K562 (cell line): ENCODE data around the gene RPL35. TPM values are rescaled to one million over a fixed set of nuclear protein-coding genes. Genes with fewer than 3 reads are reported as not detected.

Experiments
- ATAC-seq: fragments of 200-7000 bp; cut with Tn5 transposase; 3 replicates; pipeline ENCODE4 v1.9.1; 2020; ENCODE audit warnings: moderate library complexity
- BruUV-seq: library from RNA; stranded (reverse); fragments of 400-500 nt; replicated peaks from 2 replicates; lab custom pipeline; 2021; lab: Mats Ljungman, UMichigan
- CTCF ChIA-PET: fragments of 300-600 bp; formaldehyde crosslinking; extraction: SDS; loops from one replicate; lab custom pipeline; 2021; ENCODE audit warnings: low intra/inter-chr PET ratio; lab: Yijun Ruan, JAX
- POLR2A ChIA-PET: fragments of 300-600, 350-650 bp; sonication (Branson Sonifier 250); formaldehyde crosslinking; extraction: SDS; loops from one replicate; lab custom pipeline; 2021; ENCODE audit warnings: antibody characterized with exemption, inconsistent platforms; lab: Yijun Ruan, JAX
- DNase-seq, 4 experiments: peaks; one replicate each; pipeline versions ENCODE4 v3.0.0 to v3.0.0-alpha.2; 2011 to 2018; ENCODE audit warnings: low spot score in 3 of 4, mixed read lengths in 3 of 4; ENCODE audit errors: extremely low read depth in 1 of 4
- FAIRE-seq: peaks from 2 replicates; lab custom pipeline; 2011; peaks lifted over from hg19 to GRCh38; lab: Jason Lieb, UNC
- H2AFZ ChIP-seq: 2 replicates; pipeline ENCODE4 v1.6.0; 2011; ENCODE audit warnings: low read depth, low read length, control low read depth, inconsistent platforms
- H3K27ac ChIP-seq: fragments of 200-600 bp; 3 replicates; pipeline ENCODE4 v1.8.0; 2011; ENCODE audit warnings: low read depth, mild to moderate bottlenecking, control low read depth, inconsistent platforms, low read length, moderate library complexity, mixed read lengths; ENCODE audit errors: extremely low read depth
- H3K27me3 ChIP-seq, 2 experiments: fragments of 300-600 bp in 1 of 2; 2 replicates in 1 of 2; 3 replicates in 1 of 2; pipeline versions ENCODE4 v1.6.0 to v1.8.0; 2011; ENCODE audit warnings: inconsistent platforms in 2 of 2, low read length in 2 of 2, mild to moderate bottlenecking in 1 of 2, mixed read lengths in 1 of 2, moderate library complexity in 1 of 2; ENCODE audit not compliant: control insufficient read depth in 2 of 2, insufficient read depth in 2 of 2
- H3K36me3 ChIP-seq: fragments of 300-600 bp; 3 replicates; pipeline ENCODE4 v1.8.0; 2011; ENCODE audit warnings: mild to moderate bottlenecking, low read length, inconsistent platforms; ENCODE audit not compliant: control insufficient read depth, insufficient read depth
- H3K4me1 ChIP-seq, 2 experiments: fragments of 200-600 bp in 1 of 2; replicated peaks in 1 of 2; 2 replicates in 1 of 2; 3 replicates in 1 of 2; pipeline versions ENCODE4 v1.5.1 to v1.8.0; 2011; ENCODE audit warnings: inconsistent platforms in 2 of 2, low read length in 2 of 2, mild to moderate bottlenecking in 1 of 2, mixed read lengths in 1 of 2, moderate library complexity in 1 of 2; ENCODE audit not compliant: control insufficient read depth in 2 of 2, insufficient read depth in 2 of 2
- H3K4me2 ChIP-seq: 2 replicates; pipeline ENCODE4 v1.6.1; 2011; ENCODE audit warnings: low read length, control low read depth, inconsistent platforms, mixed read lengths; ENCODE audit not compliant: insufficient read depth
- H3K4me3 ChIP-seq: fragments of 200-600 bp; sonication (generic), shearing (Covaris generic); 2 replicates; pipeline ENCODE4 v1.5.1; 2016; ENCODE audit warnings: control low read depth, inconsistent platforms
- H3K79me2 ChIP-seq: fragments of 200-600 bp; 3 replicates; pipeline ENCODE4 v1.8.0; 2011; ENCODE audit warnings: low read length, inconsistent platforms; ENCODE audit not compliant: control insufficient read depth, insufficient read depth
- H3K9ac ChIP-seq, 2 experiments: 2 replicates each; pipeline versions ENCODE4 v1.6.0 to v1.6.1; 2011; ENCODE audit warnings: low read depth in 2 of 2, low read length in 2 of 2, control low read depth in 1 of 2, inconsistent platforms in 1 of 2, mild to moderate bottlenecking in 1 of 2, mixed read lengths in 1 of 2; ENCODE audit not compliant: insufficient read depth in 1 of 2
- H3K9me1 ChIP-seq: one replicate; pipeline ENCODE4 v1.6.0; 2011; ENCODE audit warnings: inconsistent platforms, mild to moderate bottlenecking, low read length, moderate library complexity; ENCODE audit not compliant: control insufficient read depth, insufficient read depth
- H3K9me3 ChIP-seq: replicated peaks from 2 replicates; pipeline ENCODE4 v1.5.1; 2011; ENCODE audit warnings: low read depth, low read length, inconsistent platforms; ENCODE audit not compliant: control insufficient read depth, insufficient read depth
- H4K20me1 ChIP-seq: replicated peaks from 2 replicates; pipeline ENCODE4 v1.6.1; 2011; ENCODE audit warnings: low read length, inconsistent platforms, mixed read lengths; ENCODE audit not compliant: control insufficient read depth, insufficient read depth
- HDAC2 ChIP-seq: fragments of 450-650 bp; IDR thresholded peaks from 2 replicates; pipeline ENCODE4 v1.6.1; 2016; ENCODE audit warnings: mild to moderate bottlenecking
- HDAC8 ChIP-seq: fragments of 450-650 bp; IDR thresholded peaks from 2 replicates; pipeline ENCODE4 v1.6.1; 2016; ENCODE audit warnings: mild to moderate bottlenecking, missing genetic modification characterization, moderate library complexity, missing compliant biosample characterization
- HOXB6 ChIP-seq: fragments of 250-450 bp; sonication (Bioruptor Pico); IDR thresholded peaks from 2 replicates; pipeline ENCODE4 v1.5.1; 2022; ENCODE audit warnings: mild to moderate bottlenecking, borderline replicate concordance
- JUND ChIP-seq, 2 experiments: IDR thresholded peaks; 2 replicates in 1 of 2; 3 replicates in 1 of 2; pipeline ENCODE4 v1.6.1; 2011; ENCODE audit warnings: borderline replicate concordance in 2 of 2, low read depth in 2 of 2, low read length in 2 of 2, improper control_type of control experiment in 1 of 2, missing biosample characterization in 1 of 2, missing genetic modification characterization in 1 of 2, missing genetic modification reagents in 1 of 2
- KDM1A ChIP-seq, 2 experiments: fragments of 450-650 bp; IDR thresholded peaks; 2 replicates each; pipeline ENCODE4 v1.6.1; 2016; ENCODE audit warnings: mild to moderate bottlenecking in 2 of 2
- NR4A1 ChIP-seq, 2 experiments: fragments of 250-450 bp in 1 of 2; fragments of 450-650 bp in 1 of 2; sonication (Bioruptor Pico) in 1 of 2; IDR thresholded peaks; 2 replicates each; pipeline versions ENCODE4 v1.4.0 to v1.6.1; 2016 to 2020; ENCODE audit warnings: mild to moderate bottlenecking in 2 of 2, missing compliant biosample characterization in 1 of 2, missing genetic modification characterization in 1 of 2, moderate library complexity in 1 of 2
- RBFOX2 ChIP-seq: fragments of 200-400 bp; formaldehyde crosslinking; IDR thresholded peaks from 2 replicates; pipeline ENCODE4 v1.6.1; 2017; ENCODE audit warnings: low read depth, mild to moderate bottlenecking, low read length, moderate library complexity
- SOX6 ChIP-seq: fragments of 450-650 bp; IDR thresholded peaks from 2 replicates; pipeline ENCODE4 v1.6.1; 2014; ENCODE audit warnings: mild to moderate bottlenecking
- TAF7 ChIP-seq: fragments of 450-650 bp; IDR thresholded peaks from 2 replicates; pipeline ENCODE4 v1.6.1; 2016; ENCODE audit warnings: missing genetic modification characterization, missing compliant biosample characterization
- WGBS: fragments of 100-300 bp; shearing (Covaris generic); methylation state at CpG from one replicate; pipeline ENCODE4 v1.1.6; 2016; ENCODE audit warnings: low coverage, mixed read lengths; ENCODE audit not compliant: insufficient coverage; ENCODE audit errors: missing lambda C conversion rate; 5-methylcytosine and 5-hydroxymethylcytosine counted together
- in situ Hi-C: fragments of 300-500 bp; cut with MboI; formaldehyde crosslinking; loops from 4 replicates; pipeline ENCODE4 v1.15.0; 2018; ENCODE audit warnings: inconsistent platforms, mixed read lengths
- intact Hi-C: fragments of 100-400 bp; cut with micrococcal nuclease; formaldehyde crosslinking; loops from 2 replicates; pipeline ENCODE4 v1.14.2; 2022
- polyA plus RNA-seq, 8 experiments: library from polyadenylated mRNA; depleted of rRNA in 4 of 8; stranded (reverse) in 5 of 8; unstranded in 3 of 8; fragments of >200 nt; fragmentation: Nextera tagmentation in 2 of 8; fragmentation: Illumina TruSeq in 1 of 8; extraction: Ambion mirVana in 2 of 8; extraction: Trizol in 1 of 8; gene quantifications; 2 replicates each; pipeline versions ENCODE4 v1.2.1 to v1.2.3, GENCODE V29; 2011 to 2014; ENCODE audit warnings: inconsistent platforms in 1 of 8, missing spikeins in 1 of 8
- total RNA-seq, 7 experiments: library from RNA; depleted of rRNA in 6 of 7; stranded (reverse); fragments of >200 nt in 6 of 7; fragmentation: Illumina TruSeq in 2 of 7; extraction: Trizol in 2 of 7; gene quantifications; 2 replicates each; pipeline versions ENCODE4 v1.2.1 to v1.2.3, GENCODE V29; 2011 to 2021; ENCODE audit warnings: low replicate concordance in 1 of 7
- TF ChIP-seq, protein P1 (sequence below): fragments of 450-650 bp; formaldehyde crosslinking; IDR thresholded peaks from 2 replicates; pipeline ENCODE4 v1.4.0; 2020; ENCODE audit warnings: mild to moderate bottlenecking, moderate library complexity
- TF ChIP-seq, protein P2 (sequence below): conservative IDR thresholded peaks from 2 replicates; pipeline ENCODE4 v1.6.1; 2011; ENCODE audit warnings: low read depth, mild to moderate bottlenecking, low read length; ENCODE audit not compliant: control insufficient read depth
- TF ChIP-seq, protein P3 (sequence below), 2 experiments: fragments of 250-450 bp in 1 of 2; fragments of 450-650 bp in 1 of 2; sonication (Bioruptor Pico) in 1 of 2; IDR thresholded peaks; 2 replicates each; pipeline versions ENCODE4 v1.6.1 to v1.8.0; 2016 to 2021; ENCODE audit warnings: mild to moderate bottlenecking in 2 of 2, moderate library complexity in 2 of 2, missing compliant biosample characterization in 1 of 2, missing genetic modification characterization in 1 of 2
- TF ChIP-seq, protein P4 (sequence below): fragments of 450-650 bp; IDR thresholded peaks from 2 replicates; pipeline ENCODE4 v1.6.1; 2017; ENCODE audit warnings: antibody characterized with exemption, mild to moderate bottlenecking

Gene RPL35
- total and polyA plus RNA-seq, 9 of the 15 experiments (the other 6 are each of a cell fraction or from before 2014, with no cell fraction given) = 1,755 to 5,101 (median 3,405) TPM

DNA sequence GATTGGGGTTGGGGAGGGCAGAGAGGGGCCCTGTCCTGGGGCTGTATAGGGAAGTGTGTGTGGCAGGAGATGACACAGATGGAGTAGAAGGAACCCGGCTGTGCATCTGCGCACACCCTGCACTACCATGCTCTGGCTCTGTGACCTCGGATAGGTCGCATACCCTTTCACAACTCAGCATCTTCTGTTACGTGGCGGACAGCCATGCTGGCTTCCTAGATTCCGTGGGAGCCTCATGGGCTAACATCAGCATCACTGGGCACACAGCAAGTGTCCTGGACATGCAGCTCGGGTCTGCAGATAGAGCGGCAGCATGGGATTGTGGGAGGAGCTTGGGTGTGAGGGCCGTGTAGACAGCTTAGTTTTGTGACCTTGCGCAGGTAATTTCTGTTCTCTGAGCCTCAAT lies 9.4 kb upstream of the RPL35 start:
- Histone ChIP-seq H4K20me1 (peaks cover 29% of the 10 kb centered on the region), H3K9me1 (peaks cover 16% of the 10 kb centered on the region), H3K4me2 (peak overlapping the region; percentile 100), H3K9ac (peak overlapping the region; percentile 98 to 99; a peak in 3 of 4 replicates), H3K9me3 (no peaks in the 10 kb centered on the region), H3K27me3 (no peaks in the 10 kb centered on the region), H3K4me1 (peaks cover 35 to 50% of the 10 kb centered on the region in 2 experiments), H3K36me3 (peaks cover 66% of the 10 kb centered on the region), H3K79me2 (peaks cover 91% of the 10 kb centered on the region), H2AFZ (no peak overlapping the region), H3K4me3 (peak overlapping the region; percentile 91), H3K27ac (peak overlapping the region; percentile 97; the same call in 1 of the 3 replicates)
- no peak for ATAC-seq
- FAIRE-seq = no peak
- in situ Hi-C loops (no loop called here), intact Hi-C loops (loop anchor here (2.0 kb wide), 1 partner anchor 70 kb away; the partner anchor contains the start of gene GOLGA1)
- DNase-seq = no peak
- TF ChIP-seq TAF7 (tag) = no peak
- TF ChIP-seq, protein P1, sequence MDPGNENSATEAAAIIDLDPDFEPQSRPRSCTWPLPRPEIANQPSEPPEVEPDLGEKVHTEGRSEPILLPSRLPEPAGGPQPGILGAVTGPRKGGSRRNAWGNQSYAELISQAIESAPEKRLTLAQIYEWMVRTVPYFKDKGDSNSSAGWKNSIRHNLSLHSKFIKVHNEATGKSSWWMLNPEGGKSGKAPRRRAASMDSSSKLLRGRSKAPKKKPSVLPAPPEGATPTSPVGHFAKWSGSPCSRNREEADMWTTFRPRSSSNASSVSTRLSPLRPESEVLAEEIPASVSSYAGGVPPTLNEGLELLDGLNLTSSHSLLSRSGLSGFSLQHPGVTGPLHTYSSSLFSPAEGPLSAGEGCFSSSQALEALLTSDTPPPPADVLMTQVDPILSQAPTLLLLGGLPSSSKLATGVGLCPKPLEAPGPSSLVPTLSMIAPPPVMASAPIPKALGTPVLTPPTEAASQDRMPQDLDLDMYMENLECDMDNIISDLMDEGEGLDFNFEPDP (CRISPR knock-in tag) = no peak
- no peak for TF ChIP-seq KDM1A (IDR thresholded peaks at IDR 0.05)
- no peak for TF ChIP-seq NR4A1 (CRISPR knock-in tag; IDR thresholded peaks at IDR 0.05)
- TF ChIP-seq NR4A1 (tag; IDR thresholded peaks at IDR 0.05) = no peak
- TF ChIP-seq, protein P2, sequence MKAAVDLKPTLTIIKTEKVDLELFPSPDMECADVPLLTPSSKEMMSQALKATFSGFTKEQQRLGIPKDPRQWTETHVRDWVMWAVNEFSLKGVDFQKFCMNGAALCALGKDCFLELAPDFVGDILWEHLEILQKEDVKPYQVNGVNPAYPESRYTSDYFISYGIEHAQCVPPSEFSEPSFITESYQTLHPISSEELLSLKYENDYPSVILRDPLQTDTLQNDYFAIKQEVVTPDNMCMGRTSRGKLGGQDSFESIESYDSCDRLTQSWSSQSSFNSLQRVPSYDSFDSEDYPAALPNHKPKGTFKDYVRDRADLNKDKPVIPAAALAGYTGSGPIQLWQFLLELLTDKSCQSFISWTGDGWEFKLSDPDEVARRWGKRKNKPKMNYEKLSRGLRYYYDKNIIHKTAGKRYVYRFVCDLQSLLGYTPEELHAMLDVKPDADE = 0 out of 2 replicates have a peak, but pooled peaks have one; percentile 26
- no peak for TF ChIP-seq SOX6
- no peak for TF ChIP-seq HOXB6 (CRISPR knock-in tag)
- TF ChIP-seq HDAC2 = no peak
- TF ChIP-seq JUND (IDR thresholded peaks at IDR 0.05; ENCODE audit: borderline replicate concordance, low read depth, low read length) = no peak
- no peak for TF ChIP-seq JUND (tag; IDR thresholded peaks at IDR 0.05; ENCODE audit: borderline replicate concordance, low read depth, low read length)
- TF ChIP-seq, protein P3, sequence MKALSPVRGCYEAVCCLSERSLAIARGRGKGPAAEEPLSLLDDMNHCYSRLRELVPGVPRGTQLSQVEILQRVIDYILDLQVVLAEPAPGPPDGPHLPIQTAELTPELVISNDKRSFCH (CRISPR knock-in tag; IDR thresholded peaks at IDR 0.05) = no peak
- TF ChIP-seq, protein P3 (tag; IDR thresholded peaks at IDR 0.05) = no peak
- TF ChIP-seq HDAC8 (tag) = no peak
- TF ChIP-seq RBFOX2 = peak; percentile 39
- TF ChIP-seq, protein P4, sequence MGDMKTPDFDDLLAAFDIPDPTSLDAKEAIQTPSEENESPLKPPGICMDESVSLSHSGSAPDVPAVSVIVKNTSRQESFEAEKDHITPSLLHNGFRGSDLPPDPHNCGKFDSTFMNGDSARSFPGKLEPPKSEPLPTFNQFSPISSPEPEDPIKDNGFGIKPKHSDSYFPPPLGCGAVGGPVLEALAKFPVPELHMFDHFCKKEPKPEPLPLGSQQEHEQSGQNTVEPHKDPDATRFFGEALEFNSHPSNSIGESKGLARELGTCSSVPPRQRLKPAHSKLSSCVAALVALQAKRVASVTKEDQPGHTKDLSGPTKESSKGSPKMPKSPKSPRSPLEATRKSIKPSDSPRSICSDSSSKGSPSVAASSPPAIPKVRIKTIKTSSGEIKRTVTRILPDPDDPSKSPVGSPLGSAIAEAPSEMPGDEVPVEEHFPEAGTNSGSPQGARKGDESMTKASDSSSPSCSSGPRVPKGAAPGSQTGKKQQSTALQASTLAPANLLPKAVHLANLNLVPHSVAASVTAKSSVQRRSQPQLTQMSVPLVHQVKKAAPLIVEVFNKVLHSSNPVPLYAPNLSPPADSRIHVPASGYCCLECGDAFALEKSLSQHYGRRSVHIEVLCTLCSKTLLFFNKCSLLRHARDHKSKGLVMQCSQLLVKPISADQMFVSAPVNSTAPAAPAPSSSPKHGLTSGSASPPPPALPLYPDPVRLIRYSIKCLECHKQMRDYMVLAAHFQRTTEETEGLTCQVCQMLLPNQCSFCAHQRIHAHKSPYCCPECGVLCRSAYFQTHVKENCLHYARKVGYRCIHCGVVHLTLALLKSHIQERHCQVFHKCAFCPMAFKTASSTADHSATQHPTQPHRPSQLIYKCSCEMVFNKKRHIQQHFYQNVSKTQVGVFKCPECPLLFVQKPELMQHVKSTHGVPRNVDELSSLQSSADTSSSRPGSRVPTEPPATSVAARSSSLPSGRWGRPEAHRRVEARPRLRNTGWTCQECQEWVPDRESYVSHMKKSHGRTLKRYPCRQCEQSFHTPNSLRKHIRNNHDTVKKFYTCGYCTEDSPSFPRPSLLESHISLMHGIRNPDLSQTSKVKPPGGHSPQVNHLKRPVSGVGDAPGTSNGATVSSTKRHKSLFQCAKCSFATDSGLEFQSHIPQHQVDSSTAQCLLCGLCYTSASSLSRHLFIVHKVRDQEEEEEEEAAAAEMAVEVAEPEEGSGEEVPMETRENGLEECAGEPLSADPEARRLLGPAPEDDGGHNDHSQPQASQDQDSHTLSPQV = no peak
- 69% methylated on average over 11 of the region's 11 CpGs for WGBS
- no TSS peak for BruUV-seq
- POLR2A ChIA-PET = interaction anchor here (0.6 to 2.0 kb wide), 5 partner anchors 9 to 753 kb away, joined by 3 to 9 read pairs (median 3); partner anchors contain the start of genes ARPC5L and RPL35
- CTCF ChIA-PET = no interaction called here
